GM23338 (cell line): ENCODE results near the gene ANKIB1. TPM values are rescaled to one million over a fixed set of nuclear protein-coding genes. Genes with fewer than 3 reads are reported as not detected.

ENCODE experiments used
- ATAC-seq: fragments of 200-7000 bp; cut with Tn5 transposase; 3 replicates; pipeline ENCODE4 v1.9.1; 2020
- DNase-seq: peaks from one replicate; pipeline ENCODE4 v3.0.0-alpha.2; 2015; ENCODE audit warnings: low spot score
- H2AFZ ChIP-seq: fragments of 200-600 bp; sonication (generic); 2 replicates; pipeline ENCODE4 v1.8.0; 2016; ENCODE audit warnings: antibody characterized with exemption, mild to moderate bottlenecking, moderate library complexity
- H3F3A ChIP-seq: fragments of 200-600 bp; sonication (generic); replicated peaks from 2 replicates; pipeline ENCODE4 v1.8.0; 2017; ENCODE audit warnings: antibody characterized with exemption, mixed run types, low read depth
- H3K27ac ChIP-seq: fragments of 200-600 bp; sonication (generic); 2 replicates; pipeline ENCODE4 v1.6.1; 2016; ENCODE audit warnings: low read depth
- H3K27me3 ChIP-seq: fragments of 200-600 bp; sonication (generic); 2 replicates; pipeline ENCODE4 v1.8.0; 2016; ENCODE audit warnings: mild to moderate bottlenecking, mixed run types, moderate library complexity; ENCODE audit not compliant: insufficient read depth
- H3K36me3 ChIP-seq: fragments of 200-600 bp; sonication (generic); 2 replicates; pipeline ENCODE4 v1.8.0; 2016; ENCODE audit warnings: mild to moderate bottlenecking; ENCODE audit not compliant: insufficient read depth
- H3K4me1 ChIP-seq: fragments of 200-600 bp; sonication (generic); 2 replicates; pipeline ENCODE4 v1.8.0; 2016; ENCODE audit warnings: mild to moderate bottlenecking, moderate library complexity; ENCODE audit not compliant: insufficient read depth
- H3K4me2 ChIP-seq: fragments of 200-600 bp; sonication (generic); 2 replicates; pipeline ENCODE4 v1.7.1; 2017; ENCODE audit warnings: mixed run types
- H3K4me3 ChIP-seq: fragments of 200-600 bp; sonication (generic); 2 replicates; pipeline ENCODE4 v1.6.1; 2016; ENCODE audit warnings: mixed run types
- H3K79me2 ChIP-seq: fragments of 200-600 bp; sonication (generic); replicated peaks from 2 replicates; pipeline ENCODE4 v1.8.0; 2017; ENCODE audit warnings: mild to moderate bottlenecking; ENCODE audit not compliant: insufficient read depth
- H3K9me2 ChIP-seq: fragments of 200-600 bp; sonication (generic); 2 replicates; pipeline ENCODE4 v1.8.0; 2017; ENCODE audit not compliant: insufficient read depth
- H4K20me1 ChIP-seq: fragments of 200-600 bp; sonication (generic); replicated peaks from 2 replicates; pipeline ENCODE4 v1.8.0; 2017; ENCODE audit warnings: mild to moderate bottlenecking; ENCODE audit not compliant: insufficient read depth
- H3K27ac Mint-ChIP-seq: 2 replicates; pipeline ENCODE4 v1.8.0; 2020; ENCODE audit warnings: inconsistent platforms, mild to moderate bottlenecking, moderate library complexity, mixed read lengths
- H3K27me3 Mint-ChIP-seq: 3 replicates; pipeline ENCODE4 v1.8.0; 2022; ENCODE audit warnings: low read depth, mild to moderate bottlenecking, moderate library complexity, mixed read lengths, inconsistent platforms; ENCODE audit not compliant: insufficient read depth, poor library complexity
- H3K36me3 Mint-ChIP-seq: 3 replicates; pipeline ENCODE4 v1.8.0; 2021; ENCODE audit warnings: low read depth, mild to moderate bottlenecking, inconsistent platforms, moderate library complexity, mixed read lengths
- H3K4me1 Mint-ChIP-seq: 3 replicates; pipeline ENCODE4 v1.8.0; 2020; ENCODE audit warnings: mild to moderate bottlenecking, inconsistent platforms, mixed read lengths
- H3K4me3 Mint-ChIP-seq: 3 replicates; pipeline ENCODE4 v1.8.0; 2021; ENCODE audit warnings: moderate library complexity, mild to moderate bottlenecking, inconsistent platforms, mixed read lengths
- H3K9me3 Mint-ChIP-seq: 3 replicates; pipeline ENCODE4 v1.8.0; 2020; ENCODE audit warnings: moderate library complexity, mild to moderate bottlenecking, inconsistent platforms, mixed read lengths
- CREB1 ChIP-seq: fragments of 250-450 bp; sonication (Bioruptor Pico); IDR thresholded peaks from 2 replicates; pipeline ENCODE4 v1.5.0; 2020; ENCODE audit warnings: low read depth, mild to moderate bottlenecking, moderate library complexity
- EZH2 ChIP-seq: fragments of 200-600 bp; sonication (generic); IDR thresholded peaks from one replicate; pipeline ENCODE4 v1.8.0; 2017; ENCODE audit warnings: antibody characterized with exemption, mild to moderate bottlenecking, low read depth; ENCODE audit not compliant: unreplicated experiment
- EZH2phosphoT487 ChIP-seq: fragments of 200-600 bp; sonication (generic); IDR thresholded peaks from one replicate; pipeline ENCODE4 v1.8.1; 2018; ENCODE audit warnings: antibody characterized with exemption; ENCODE audit not compliant: unreplicated experiment
- JUNB ChIP-seq: IDR thresholded peaks from one replicate; pipeline ENCODE4 v1.6.1; 2016; ENCODE audit warnings: antibody characterized with exemption; ENCODE audit not compliant: unreplicated experiment
- NANOG ChIP-seq: IDR thresholded peaks from 2 replicates; pipeline ENCODE4 v1.6.1; 2016; ENCODE audit warnings: antibody characterized with exemption, borderline replicate concordance
- POLR2AphosphoS5 ChIP-seq: IDR thresholded peaks from 2 replicates; pipeline ENCODE4 v1.6.1; 2016; ENCODE audit warnings: antibody characterized with exemption, low read depth
- STAT1 ChIP-seq: IDR thresholded peaks from one replicate; pipeline ENCODE4 v1.6.1; 2016; ENCODE audit warnings: antibody characterized with exemption; ENCODE audit not compliant: unreplicated experiment
- ZNF114 ChIP-seq: fragments of 250-450 bp; sonication (Bioruptor Pico); IDR thresholded peaks from 2 replicates; pipeline ENCODE4 v1.5.0; 2020; ENCODE audit warnings: mild to moderate bottlenecking, moderate library complexity
- ZNF331 ChIP-seq: fragments of 250-450 bp; sonication (Bioruptor Pico); IDR thresholded peaks from 2 replicates; pipeline ENCODE4 v1.5.0; 2020; ENCODE audit warnings: low read depth, mild to moderate bottlenecking, moderate library complexity
- polyA plus RNA-seq: library from polyadenylated mRNA; unstranded; fragments of >200 nt; fragmentation: Nextera tagmentation; extraction: Ambion mirVana; gene quantifications from 2 replicates; pipeline ENCODE4 v1.2.1, GENCODE V29; 2016
- total RNA-seq: library from RNA; depleted of rRNA; stranded (reverse); fragments of >200 nt; shearing (Covaris generic); gene quantifications from 2 replicates; pipeline ENCODE4 v1.2.3, GENCODE V29; 2014
- TF ChIP-seq, protein P1 (sequence below): IDR thresholded peaks from 2 replicates; pipeline ENCODE4 v1.6.1; 2016; ENCODE audit warnings: antibody characterized with exemption
- TF ChIP-seq, protein P2 (sequence below): fragments of 250-450 bp; sonication (Bioruptor Pico); IDR thresholded peaks from 2 replicates; pipeline ENCODE4 v1.5.0; 2020; ENCODE audit warnings: mild to moderate bottlenecking, moderate library complexity
- TF ChIP-seq, protein P3 (sequence below): IDR thresholded peaks from one replicate; pipeline ENCODE4 v1.6.1; 2018; ENCODE audit warnings: antibody characterized with exemption; ENCODE audit not compliant: unreplicated experiment
- TF ChIP-seq, protein P4 (sequence below), 2 experiments: fragments of 200-600 bp in 1 of 2; sonication (generic) in 1 of 2; conservative IDR thresholded peaks; 2 replicates each; pipeline versions ENCODE4 v1.5.1 to v1.6.1; 2016 to 2017; ENCODE audit warnings: antibody characterized with exemption in 2 of 2, low read depth in 2 of 2, mild to moderate bottlenecking in 2 of 2, moderate library complexity in 1 of 2

Gene ANKIB1
- total and polyA plus RNA-seq, 2 experiments from 2014 or later, result 19.1 to 40.3 TPM

DNA sequence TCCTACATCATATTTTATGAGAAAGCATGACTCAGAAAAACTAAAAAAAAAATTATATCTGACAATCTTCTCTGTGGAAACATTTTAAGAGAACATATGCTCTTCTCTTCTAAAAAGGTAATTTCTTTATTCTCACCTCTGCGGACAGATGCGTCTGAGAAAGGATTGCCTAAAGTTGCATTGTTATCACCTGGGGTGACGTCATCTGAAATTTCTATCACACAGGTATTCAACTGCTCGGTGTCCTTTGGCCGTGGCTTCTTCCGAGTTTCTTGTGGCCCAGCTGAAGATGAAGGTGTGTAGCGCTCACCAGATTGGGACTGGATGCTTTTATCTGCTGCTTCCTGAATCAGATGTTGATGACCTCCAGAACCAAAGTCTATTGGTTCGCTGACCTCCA lies 187.2 kb downstream of the ANKIB1 start:
- Histone ChIP-seq H3K4me2 (no peak overlapping the region), H3K9me2 (peaks cover 7% of the 10 kb centered on the region; the same call in 1 of the 2 replicates), H2AFZ (no peak overlapping the region), H3K4me1 (peaks cover 17% of the 10 kb centered on the region), H3K4me3 (no peak overlapping the region), H3K36me3 (no peaks in the 10 kb centered on the region), H4K20me1 (no peaks in the 10 kb centered on the region), H3K27ac (no peak overlapping the region), H3K27me3 (no peaks in the 10 kb centered on the region), H3K79me2 (no peaks in the 10 kb centered on the region), H3F3A (no peaks in the 10 kb centered on the region)
- H3K27me3 Mint-ChIP-seq, result peaks cover 3% of the 10 kb centered on the region
- peaks cover 20% of the 10 kb centered on the region for H3K4me1 Mint-ChIP-seq
- H3K36me3 Mint-ChIP-seq, result peaks cover 7% of the 10 kb centered on the region; the same call in 2 of the 3 replicates
- no peak for ATAC-seq
- no peak overlapping the region for H3K4me3 Mint-ChIP-seq
- no peak for DNase-seq
- peaks cover 3% of the 10 kb centered on the region; the same call in 2 of the 3 replicates for H3K9me3 Mint-ChIP-seq
- H3K27ac Mint-ChIP-seq, result no peak overlapping the region
- TF ChIP-seq JUNB (no peak), NANOG (no peak), POLR2AphosphoS5 (no peak), ZNF114 (no peak), ZNF331 (CRISPR knock-in tag) (no peak), STAT1 (no peak), EZH2phosphoT487 (no peak), EZH2 (no peak), CREB1 (CRISPR knock-in tag) (no peak)
- TF ChIP-seq, protein P1, sequence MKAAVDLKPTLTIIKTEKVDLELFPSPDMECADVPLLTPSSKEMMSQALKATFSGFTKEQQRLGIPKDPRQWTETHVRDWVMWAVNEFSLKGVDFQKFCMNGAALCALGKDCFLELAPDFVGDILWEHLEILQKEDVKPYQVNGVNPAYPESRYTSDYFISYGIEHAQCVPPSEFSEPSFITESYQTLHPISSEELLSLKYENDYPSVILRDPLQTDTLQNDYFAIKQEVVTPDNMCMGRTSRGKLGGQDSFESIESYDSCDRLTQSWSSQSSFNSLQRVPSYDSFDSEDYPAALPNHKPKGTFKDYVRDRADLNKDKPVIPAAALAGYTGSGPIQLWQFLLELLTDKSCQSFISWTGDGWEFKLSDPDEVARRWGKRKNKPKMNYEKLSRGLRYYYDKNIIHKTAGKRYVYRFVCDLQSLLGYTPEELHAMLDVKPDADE, result no peak
- TF ChIP-seq, protein P2, sequence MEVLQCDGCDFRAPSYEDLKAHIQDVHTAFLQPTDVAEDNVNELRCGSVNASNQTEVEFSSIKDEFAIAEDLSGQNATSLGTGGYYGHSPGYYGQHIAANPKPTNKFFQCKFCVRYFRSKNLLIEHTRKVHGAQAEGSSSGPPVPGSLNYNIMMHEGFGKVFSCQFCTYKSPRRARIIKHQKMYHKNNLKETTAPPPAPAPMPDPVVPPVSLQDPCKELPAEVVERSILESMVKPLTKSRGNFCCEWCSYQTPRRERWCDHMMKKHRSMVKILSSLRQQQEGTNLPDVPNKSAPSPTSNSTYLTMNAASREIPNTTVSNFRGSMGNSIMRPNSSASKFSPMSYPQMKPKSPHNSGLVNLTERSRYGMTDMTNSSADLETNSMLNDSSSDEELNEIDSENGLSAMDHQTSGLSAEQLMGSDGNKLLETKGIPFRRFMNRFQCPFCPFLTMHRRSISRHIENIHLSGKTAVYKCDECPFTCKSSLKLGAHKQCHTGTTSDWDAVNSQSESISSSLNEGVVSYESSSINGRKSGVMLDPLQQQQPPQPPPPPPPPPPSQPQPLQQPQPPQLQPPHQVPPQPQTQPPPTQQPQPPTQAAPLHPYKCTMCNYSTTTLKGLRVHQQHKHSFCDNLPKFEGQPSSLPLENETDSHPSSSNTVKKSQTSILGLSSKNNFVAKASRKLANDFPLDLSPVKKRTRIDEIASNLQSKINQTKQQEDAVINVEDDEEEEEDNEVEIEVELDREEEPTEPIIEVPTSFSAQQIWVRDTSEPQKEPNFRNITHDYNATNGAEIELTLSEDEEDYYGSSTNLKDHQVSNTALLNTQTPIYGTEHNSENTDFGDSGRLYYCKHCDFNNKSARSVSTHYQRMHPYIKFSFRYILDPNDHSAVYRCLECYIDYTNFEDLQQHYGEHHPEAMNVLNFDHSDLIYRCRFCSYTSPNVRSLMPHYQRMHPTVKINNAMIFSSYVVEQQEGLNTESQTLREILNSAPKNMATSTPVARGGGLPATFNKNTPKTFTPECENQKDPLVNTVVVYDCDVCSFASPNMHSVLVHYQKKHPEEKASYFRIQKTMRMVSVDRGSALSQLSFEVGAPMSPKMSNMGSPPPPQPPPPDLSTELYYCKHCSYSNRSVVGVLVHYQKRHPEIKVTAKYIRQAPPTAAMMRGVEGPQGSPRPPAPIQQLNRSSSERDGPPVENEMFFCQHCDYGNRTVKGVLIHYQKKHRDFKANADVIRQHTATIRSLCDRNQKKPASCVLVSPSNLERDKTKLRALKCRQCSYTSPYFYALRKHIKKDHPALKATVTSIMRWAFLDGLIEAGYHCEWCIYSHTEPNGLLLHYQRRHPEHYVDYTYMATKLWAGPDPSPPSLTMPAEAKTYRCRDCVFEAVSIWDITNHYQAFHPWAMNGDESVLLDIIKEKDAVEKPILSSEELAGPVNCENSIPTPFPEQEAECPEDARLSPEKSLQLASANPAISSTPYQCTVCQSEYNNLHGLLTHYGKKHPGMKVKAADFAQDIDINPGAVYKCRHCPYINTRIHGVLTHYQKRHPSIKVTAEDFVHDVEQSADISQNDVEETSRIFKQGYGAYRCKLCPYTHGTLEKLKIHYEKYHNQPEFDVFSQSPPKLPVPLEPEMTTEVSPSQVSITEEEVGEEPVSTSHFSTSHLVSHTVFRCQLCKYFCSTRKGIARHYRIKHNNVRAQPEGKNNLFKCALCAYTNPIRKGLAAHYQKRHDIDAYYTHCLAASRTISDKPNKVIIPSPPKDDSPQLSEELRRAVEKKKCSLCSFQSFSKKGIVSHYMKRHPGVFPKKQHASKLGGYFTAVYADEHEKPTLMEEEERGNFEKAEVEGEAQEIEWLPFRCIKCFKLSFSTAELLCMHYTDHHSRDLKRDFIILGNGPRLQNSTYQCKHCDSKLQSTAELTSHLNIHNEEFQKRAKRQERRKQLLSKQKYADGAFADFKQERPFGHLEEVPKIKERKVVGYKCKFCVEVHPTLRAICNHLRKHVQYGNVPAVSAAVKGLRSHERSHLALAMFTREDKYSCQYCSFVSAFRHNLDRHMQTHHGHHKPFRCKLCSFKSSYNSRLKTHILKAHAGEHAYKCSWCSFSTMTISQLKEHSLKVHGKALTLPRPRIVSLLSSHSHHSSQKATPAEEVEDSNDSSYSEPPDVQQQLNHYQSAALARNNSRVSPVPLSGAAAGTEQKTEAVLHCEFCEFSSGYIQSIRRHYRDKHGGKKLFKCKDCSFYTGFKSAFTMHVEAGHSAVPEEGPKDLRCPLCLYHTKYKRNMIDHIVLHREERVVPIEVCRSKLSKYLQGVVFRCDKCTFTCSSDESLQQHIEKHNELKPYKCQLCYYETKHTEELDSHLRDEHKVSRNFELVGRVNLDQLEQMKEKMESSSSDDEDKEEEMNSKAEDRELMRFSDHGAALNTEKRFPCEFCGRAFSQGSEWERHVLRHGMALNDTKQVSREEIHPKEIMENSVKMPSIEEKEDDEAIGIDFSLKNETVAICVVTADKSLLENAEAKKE (CRISPR knock-in tag), result no peak
- TF ChIP-seq, protein P3, sequence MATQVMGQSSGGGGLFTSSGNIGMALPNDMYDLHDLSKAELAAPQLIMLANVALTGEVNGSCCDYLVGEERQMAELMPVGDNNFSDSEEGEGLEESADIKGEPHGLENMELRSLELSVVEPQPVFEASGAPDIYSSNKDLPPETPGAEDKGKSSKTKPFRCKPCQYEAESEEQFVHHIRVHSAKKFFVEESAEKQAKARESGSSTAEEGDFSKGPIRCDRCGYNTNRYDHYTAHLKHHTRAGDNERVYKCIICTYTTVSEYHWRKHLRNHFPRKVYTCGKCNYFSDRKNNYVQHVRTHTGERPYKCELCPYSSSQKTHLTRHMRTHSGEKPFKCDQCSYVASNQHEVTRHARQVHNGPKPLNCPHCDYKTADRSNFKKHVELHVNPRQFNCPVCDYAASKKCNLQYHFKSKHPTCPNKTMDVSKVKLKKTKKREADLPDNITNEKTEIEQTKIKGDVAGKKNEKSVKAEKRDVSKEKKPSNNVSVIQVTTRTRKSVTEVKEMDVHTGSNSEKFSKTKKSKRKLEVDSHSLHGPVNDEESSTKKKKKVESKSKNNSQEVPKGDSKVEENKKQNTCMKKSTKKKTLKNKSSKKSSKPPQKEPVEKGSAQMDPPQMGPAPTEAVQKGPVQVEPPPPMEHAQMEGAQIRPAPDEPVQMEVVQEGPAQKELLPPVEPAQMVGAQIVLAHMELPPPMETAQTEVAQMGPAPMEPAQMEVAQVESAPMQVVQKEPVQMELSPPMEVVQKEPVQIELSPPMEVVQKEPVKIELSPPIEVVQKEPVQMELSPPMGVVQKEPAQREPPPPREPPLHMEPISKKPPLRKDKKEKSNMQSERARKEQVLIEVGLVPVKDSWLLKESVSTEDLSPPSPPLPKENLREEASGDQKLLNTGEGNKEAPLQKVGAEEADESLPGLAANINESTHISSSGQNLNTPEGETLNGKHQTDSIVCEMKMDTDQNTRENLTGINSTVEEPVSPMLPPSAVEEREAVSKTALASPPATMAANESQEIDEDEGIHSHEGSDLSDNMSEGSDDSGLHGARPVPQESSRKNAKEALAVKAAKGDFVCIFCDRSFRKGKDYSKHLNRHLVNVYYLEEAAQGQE, result no peak
- TF ChIP-seq, protein P4, sequence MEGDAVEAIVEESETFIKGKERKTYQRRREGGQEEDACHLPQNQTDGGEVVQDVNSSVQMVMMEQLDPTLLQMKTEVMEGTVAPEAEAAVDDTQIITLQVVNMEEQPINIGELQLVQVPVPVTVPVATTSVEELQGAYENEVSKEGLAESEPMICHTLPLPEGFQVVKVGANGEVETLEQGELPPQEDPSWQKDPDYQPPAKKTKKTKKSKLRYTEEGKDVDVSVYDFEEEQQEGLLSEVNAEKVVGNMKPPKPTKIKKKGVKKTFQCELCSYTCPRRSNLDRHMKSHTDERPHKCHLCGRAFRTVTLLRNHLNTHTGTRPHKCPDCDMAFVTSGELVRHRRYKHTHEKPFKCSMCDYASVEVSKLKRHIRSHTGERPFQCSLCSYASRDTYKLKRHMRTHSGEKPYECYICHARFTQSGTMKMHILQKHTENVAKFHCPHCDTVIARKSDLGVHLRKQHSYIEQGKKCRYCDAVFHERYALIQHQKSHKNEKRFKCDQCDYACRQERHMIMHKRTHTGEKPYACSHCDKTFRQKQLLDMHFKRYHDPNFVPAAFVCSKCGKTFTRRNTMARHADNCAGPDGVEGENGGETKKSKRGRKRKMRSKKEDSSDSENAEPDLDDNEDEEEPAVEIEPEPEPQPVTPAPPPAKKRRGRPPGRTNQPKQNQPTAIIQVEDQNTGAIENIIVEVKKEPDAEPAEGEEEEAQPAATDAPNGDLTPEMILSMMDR (conservative IDR thresholded peaks at IDR 0.05; ENCODE audit: low read depth in 2 of 2), result no peak
